ENCODE measurements around the gene SRXN1.

The SRXN1 gene

DNA sequence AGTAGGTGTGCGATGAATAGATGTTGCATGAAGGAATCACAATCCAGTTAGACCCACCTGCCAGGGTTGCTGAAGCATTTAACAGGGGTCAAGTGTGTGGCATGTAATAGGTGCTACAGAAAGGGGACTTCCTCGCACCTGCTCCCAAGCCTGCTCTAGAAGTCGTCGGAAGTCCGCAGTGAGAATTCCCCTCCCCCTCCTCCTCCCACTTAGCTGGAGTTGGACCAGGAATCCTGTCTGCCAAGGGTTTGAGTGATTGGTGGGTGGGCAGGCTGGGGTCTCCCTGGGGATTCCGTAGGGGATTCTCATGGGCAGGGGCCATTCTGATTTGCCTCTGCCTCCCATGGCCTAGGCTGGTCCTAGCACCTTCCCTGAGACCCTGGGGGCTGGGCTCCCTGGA lies 12.3 kb upstream of the SRXN1 start:
- no peak overlapping the region for H3K9ac ChIP-seq (ENCODE audit: low read length in 2 of 2)
- no peaks in the 10 kb centered on the region for H3K9me3 ChIP-seq (ENCODE audit: control insufficient read depth in 2 of 2, low read length in 2 of 2)
- no peak overlapping the region for H3K27ac ChIP-seq (ENCODE audit: low read length)
- no peaks in the 10 kb centered on the region for H3K36me3 ChIP-seq (ENCODE audit: control insufficient read depth in 2 of 2, insufficient read depth in 2 of 2, low read length in 2 of 2)
- H3K27me3 ChIP-seq (ENCODE audit: control insufficient read depth in 1 of 2, insufficient read depth in 2 of 2, low read length in 2 of 2): peaks cover 50 to 51% of the 10 kb centered on the region in 2 donors
- H3K4me3 ChIP-seq (ENCODE audit: low read length in 2 of 2): no peak overlapping the region
- peaks cover 3% of the 10 kb centered on the region for H3K4me1 ChIP-seq (ENCODE audit: control insufficient read depth, insufficient read depth, low read length)

GRCh38 chr20:664576-664975 lies 11.6 kb upstream of the SRXN1 start:
- no peak overlapping the region for H3K9ac ChIP-seq (ENCODE audit: low read length in 2 of 2)
- H3K4me1 ChIP-seq (ENCODE audit: control insufficient read depth, insufficient read depth, low read length): peaks cover 3% of the 10 kb centered on the region
- H3K4me3 ChIP-seq (ENCODE audit: low read length in 2 of 2): no peak overlapping the region
- no peak overlapping the region for H3K27ac ChIP-seq (ENCODE audit: low read length)
- no peaks in the 10 kb centered on the region for H3K9me3 ChIP-seq (ENCODE audit: control insufficient read depth in 2 of 2, low read length in 2 of 2)
- H3K27me3 ChIP-seq (ENCODE audit: control insufficient read depth in 1 of 2, insufficient read depth in 2 of 2, low read length in 2 of 2): peaks cover 50 to 53% of the 10 kb centered on the region in 2 donors
- H3K36me3 ChIP-seq (ENCODE audit: control insufficient read depth in 2 of 2, insufficient read depth in 2 of 2, low read length in 2 of 2): no peaks in the 10 kb centered on the region

GRCh38 chr20:664151-664550 lies 11.2 kb upstream of the SRXN1 start:
- no peak overlapping the region for H3K9ac ChIP-seq (ENCODE audit: low read length in 2 of 2)
- no peaks in the 10 kb centered on the region for H3K9me3 ChIP-seq (ENCODE audit: control insufficient read depth in 2 of 2, low read length in 2 of 2)
- H3K27me3 ChIP-seq (ENCODE audit: control insufficient read depth in 1 of 2, insufficient read depth in 2 of 2, low read length in 2 of 2): peaks cover 54 to 55% of the 10 kb centered on the region in 2 donors
- H3K4me3 ChIP-seq (ENCODE audit: low read length in 2 of 2): no peak overlapping the region
- no peak overlapping the region for H3K27ac ChIP-seq (ENCODE audit: low read length)
- no peaks in the 10 kb centered on the region for H3K36me3 ChIP-seq (ENCODE audit: control insufficient read depth in 2 of 2, insufficient read depth in 2 of 2, low read length in 2 of 2)
- H3K4me1 ChIP-seq (ENCODE audit: control insufficient read depth, insufficient read depth, low read length): peaks cover 3% of the 10 kb centered on the region

DNA sequence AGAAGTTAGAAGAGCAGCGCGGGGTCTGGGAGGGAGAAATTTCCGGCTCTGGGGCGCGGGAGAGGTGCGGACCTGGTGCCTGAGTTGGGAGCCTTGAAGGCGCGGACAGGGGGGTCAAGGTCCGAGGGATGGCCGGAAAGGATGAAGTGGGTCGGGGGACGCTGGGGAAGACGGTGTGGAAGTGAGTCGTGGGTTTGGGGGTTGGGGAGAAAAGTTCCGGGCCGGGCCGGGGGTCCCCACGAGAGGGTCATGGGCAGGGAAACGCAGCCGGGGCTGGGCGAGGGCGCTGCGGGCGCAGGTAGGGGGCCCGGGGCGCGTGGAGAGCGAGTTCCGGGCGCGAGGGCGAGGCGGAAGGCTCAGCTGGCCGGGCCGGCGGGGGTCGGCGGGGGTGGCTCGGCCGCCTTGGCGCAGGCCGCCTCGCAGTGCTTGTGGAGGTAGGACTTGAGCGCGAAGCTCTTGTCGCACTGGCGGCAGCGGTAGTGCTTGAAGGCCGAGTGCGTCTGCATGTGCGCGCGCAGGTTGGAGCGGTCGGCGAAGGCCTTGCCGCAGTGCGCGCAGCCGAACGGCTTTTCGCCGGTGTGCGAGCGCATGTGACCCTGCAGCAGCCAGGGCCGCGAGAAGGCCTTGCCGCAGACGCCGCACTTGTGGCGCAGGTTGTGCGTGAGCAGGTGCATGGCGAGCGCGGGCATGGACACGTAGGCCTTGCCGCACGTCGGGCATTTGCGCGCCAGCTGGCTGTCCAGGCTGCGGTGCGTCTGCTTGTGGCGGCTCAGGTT lies 10.5 kb upstream of the SRXN1 start:
- Histone ChIP-seq H3K4me3 (ENCODE audit: low read length in 2 of 2) (no peak overlapping the region), H3K27me3 (ENCODE audit: control insufficient read depth in 1 of 2, insufficient read depth in 2 of 2, low read length in 2 of 2) (peaks cover 54 to 59% of the 10 kb centered on the region in 2 donors), H3K27ac (ENCODE audit: low read length) (no peak overlapping the region)

GRCh38 chr20:662277-663192 lies 9.5 kb upstream of the SRXN1 start:
- Histone ChIP-seq H3K4me3 (ENCODE audit: low read length in 2 of 2) (no peak overlapping the region), H3K27ac (ENCODE audit: low read length) (no peak overlapping the region), H3K36me3 (ENCODE audit: control insufficient read depth in 2 of 2, insufficient read depth in 2 of 2, low read length in 2 of 2) (no peaks in the 10 kb centered on the region), H3K9ac (ENCODE audit: low read length in 2 of 2) (no peak overlapping the region), H3K27me3 (ENCODE audit: control insufficient read depth in 1 of 2, insufficient read depth in 2 of 2, low read length in 2 of 2) (peaks cover 49 to 58% of the 10 kb centered on the region in 2 donors), H3K9me3 (ENCODE audit: control insufficient read depth in 2 of 2, low read length in 2 of 2) (no peaks in the 10 kb centered on the region), H3K4me1 (ENCODE audit: control insufficient read depth, insufficient read depth, low read length) (peaks cover 3% of the 10 kb centered on the region)

More for the DNA sequence above, 10.5 kb upstream of the SRXN1 start:
- no peak overlapping the region for H3K9ac ChIP-seq (ENCODE audit: low read length in 2 of 2)
- H3K9me3 ChIP-seq (ENCODE audit: control insufficient read depth in 2 of 2, low read length in 2 of 2): no peaks in the 10 kb centered on the region
- no peaks in the 10 kb centered on the region for H3K36me3 ChIP-seq (ENCODE audit: control insufficient read depth in 2 of 2, insufficient read depth in 2 of 2, low read length in 2 of 2)
- peaks cover 3% of the 10 kb centered on the region for H3K4me1 ChIP-seq (ENCODE audit: control insufficient read depth, insufficient read depth, low read length)

- Histone ChIP-seq H3K36me3 (ENCODE audit: control insufficient read depth in 2 of 2, insufficient read depth in 2 of 2, low read length in 2 of 2) (no peaks in the 10 kb centered on the region), H3K9me3 (ENCODE audit: control insufficient read depth in 2 of 2, low read length in 2 of 2) (no peaks in the 10 kb centered on the region), H3K4me1 (ENCODE audit: control insufficient read depth, insufficient read depth, low read length) (peaks cover 3% of the 10 kb centered on the region), H3K27ac (ENCODE audit: low read length) (no peak overlapping the region), H3K27me3 (ENCODE audit: control insufficient read depth in 1 of 2, insufficient read depth in 2 of 2, low read length in 2 of 2) (peaks cover 49 to 54% of the 10 kb centered on the region in 2 donors), H3K4me3 (ENCODE audit: low read length in 2 of 2) (no peak overlapping the region), H3K9ac (ENCODE audit: low read length in 2 of 2) (no peak overlapping the region)
Measured at GRCh38 chr20:661474-662270, 8.7 kb upstream of the SRXN1 start.

DNA sequence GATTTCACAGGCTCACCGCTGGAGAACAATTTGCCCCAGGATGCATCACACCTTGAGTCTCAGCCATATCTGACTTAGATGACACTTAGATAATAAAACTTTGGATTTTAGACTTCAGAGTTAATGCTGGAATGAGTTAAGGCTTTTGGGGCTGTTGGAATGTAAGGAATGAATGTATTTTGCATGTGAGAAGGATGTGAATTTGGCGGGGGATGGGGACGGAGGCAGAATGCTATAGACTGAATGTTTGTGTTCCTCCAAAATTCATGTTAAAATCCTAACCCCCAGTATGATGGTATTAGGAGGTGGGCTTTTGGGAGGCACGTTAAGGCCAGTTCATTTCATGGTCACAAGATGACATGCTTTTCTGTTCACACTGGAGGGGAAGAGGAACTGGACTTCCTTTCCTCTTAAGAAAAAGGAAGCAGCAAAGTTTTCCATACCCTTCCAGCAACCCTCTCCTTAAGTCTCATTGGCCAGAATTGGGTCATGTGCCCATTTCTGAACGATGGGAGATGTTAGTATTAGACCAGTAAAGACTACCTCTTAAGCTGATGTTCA lies 5.8 kb upstream of the SRXN1 start:
- Histone ChIP-seq H3K27ac (ENCODE audit: low read length) (no peak overlapping the region), H3K9me3 (ENCODE audit: control insufficient read depth in 2 of 2, low read length in 2 of 2) (no peaks in the 10 kb centered on the region), H3K36me3 (ENCODE audit: control insufficient read depth in 2 of 2, insufficient read depth in 2 of 2, low read length in 2 of 2) (no peaks in the 10 kb centered on the region), H3K27me3 (ENCODE audit: control insufficient read depth in 1 of 2, insufficient read depth in 2 of 2, low read length in 2 of 2) (peaks cover 33% of the 10 kb centered on the region in 2 donors), H3K4me3 (ENCODE audit: low read length in 2 of 2) (no peak overlapping the region), H3K9ac (ENCODE audit: low read length in 2 of 2) (no peak overlapping the region), H3K4me1 (ENCODE audit: control insufficient read depth, insufficient read depth, low read length) (peaks cover 8% of the 10 kb centered on the region)

DNA sequence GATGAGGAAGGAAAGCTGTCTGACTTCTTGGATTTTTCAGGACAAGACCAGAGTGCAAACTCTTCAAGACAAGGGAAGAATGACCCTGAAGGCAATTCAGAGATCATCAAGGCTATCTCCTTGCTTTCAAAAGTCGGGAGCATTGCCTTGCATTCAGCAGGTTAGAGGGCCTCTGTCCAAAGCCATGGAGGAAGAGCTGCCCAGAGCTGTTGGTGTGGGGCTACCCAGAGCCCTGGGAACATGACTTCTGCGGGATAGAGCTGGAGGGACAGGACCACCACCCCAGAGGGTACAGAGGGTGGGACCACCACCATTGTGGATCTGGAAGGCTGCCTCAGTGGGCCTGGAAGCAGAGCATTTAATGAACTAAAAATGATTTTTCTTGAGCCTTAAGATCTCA lies 5.2 kb upstream of the SRXN1 start:
- H3K4me1 ChIP-seq (ENCODE audit: control insufficient read depth, insufficient read depth, low read length): peaks cover 8% of the 10 kb centered on the region
- no peak overlapping the region for H3K9ac ChIP-seq (ENCODE audit: low read length in 2 of 2)
- H3K36me3 ChIP-seq (ENCODE audit: control insufficient read depth in 2 of 2, insufficient read depth in 2 of 2, low read length in 2 of 2): no peaks in the 10 kb centered on the region
- H3K9me3 ChIP-seq (ENCODE audit: control insufficient read depth in 2 of 2, low read length in 2 of 2): no peaks in the 10 kb centered on the region
- peaks cover 28 to 33% of the 10 kb centered on the region in 2 donors for H3K27me3 ChIP-seq (ENCODE audit: control insufficient read depth in 1 of 2, insufficient read depth in 2 of 2, low read length in 2 of 2)
- no peak overlapping the region for H3K4me3 ChIP-seq (ENCODE audit: low read length in 2 of 2)
- no peak overlapping the region for H3K27ac ChIP-seq (ENCODE audit: low read length)

DNA sequence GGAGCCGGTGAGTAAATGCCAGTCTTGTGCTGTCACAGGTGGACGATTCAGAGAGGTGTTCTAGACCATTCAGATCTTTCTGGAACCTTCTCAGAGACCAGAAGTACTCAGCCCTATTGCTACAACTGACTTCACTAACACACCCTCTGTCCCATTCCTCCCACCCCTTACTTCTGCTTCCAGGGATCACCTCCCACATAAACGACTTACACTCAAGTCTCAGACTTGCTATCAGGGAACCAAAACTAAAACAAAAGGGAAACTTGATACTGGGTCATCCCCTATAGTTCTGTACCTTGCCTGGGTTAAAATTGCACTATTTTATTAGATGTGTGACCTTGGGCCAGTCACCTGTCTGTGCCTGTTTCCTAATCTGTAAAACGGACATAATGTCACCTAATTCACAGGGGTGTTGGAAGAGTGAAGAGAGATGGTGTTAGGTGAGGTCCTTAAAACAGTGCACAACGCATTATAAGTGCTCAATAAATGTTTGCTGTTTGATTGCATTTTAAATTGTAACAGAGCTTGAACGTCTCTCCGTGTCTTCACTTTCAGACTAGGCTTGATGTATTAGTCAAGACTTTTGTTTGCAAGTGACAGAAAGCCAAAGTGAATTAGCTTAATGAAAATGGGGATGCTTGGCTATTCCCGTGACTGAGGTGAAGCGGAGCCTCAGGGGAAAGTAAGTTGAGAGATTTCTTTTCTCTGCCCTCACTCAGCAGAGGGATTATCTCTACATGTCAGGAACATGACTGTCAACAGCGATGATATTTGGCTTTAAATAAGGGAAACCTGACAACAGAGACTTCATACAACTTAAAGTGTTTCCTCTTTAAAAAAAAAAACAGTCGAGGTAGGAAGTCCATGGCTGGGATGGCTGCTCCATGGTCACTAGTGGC lies 3.0 kb upstream of the SRXN1 start:
- Histone ChIP-seq H3K9me3 (ENCODE audit: control insufficient read depth in 2 of 2, low read length in 2 of 2) (no peaks in the 10 kb centered on the region), H3K4me3 (ENCODE audit: low read length in 2 of 2) (no peak overlapping the region), H3K27me3 (ENCODE audit: control insufficient read depth in 1 of 2, insufficient read depth in 2 of 2, low read length in 2 of 2) (peaks cover 9 to 13% of the 10 kb centered on the region in 2 donors), H3K27ac (ENCODE audit: low read length) (no peak overlapping the region), H3K36me3 (ENCODE audit: control insufficient read depth in 2 of 2, insufficient read depth in 2 of 2, low read length in 2 of 2) (no peaks in the 10 kb centered on the region), H3K4me1 (ENCODE audit: control insufficient read depth, insufficient read depth, low read length) (peaks cover 21% of the 10 kb centered on the region), H3K9ac (ENCODE audit: low read length in 2 of 2) (no peak overlapping the region)
